GM19372 (cell line): ENCODE results near the gene SSTR3.
"Not testable (repeated sequence)": the region's sequence is repeated elsewhere in the genome, so short reads cannot be mapped to it uniquely, and the experiment has no call there.

Experiments used
- ATAC-seq: cut with Tn5 transposase; IDR thresholded peaks from one replicate; pipeline ENCODE4 v1.9.1; 2021; ENCODE audit warnings: mild to moderate bottlenecking, low read depth, moderate library complexity; ENCODE audit not compliant: unreplicated experiment

Gene SSTR3

DNA sequence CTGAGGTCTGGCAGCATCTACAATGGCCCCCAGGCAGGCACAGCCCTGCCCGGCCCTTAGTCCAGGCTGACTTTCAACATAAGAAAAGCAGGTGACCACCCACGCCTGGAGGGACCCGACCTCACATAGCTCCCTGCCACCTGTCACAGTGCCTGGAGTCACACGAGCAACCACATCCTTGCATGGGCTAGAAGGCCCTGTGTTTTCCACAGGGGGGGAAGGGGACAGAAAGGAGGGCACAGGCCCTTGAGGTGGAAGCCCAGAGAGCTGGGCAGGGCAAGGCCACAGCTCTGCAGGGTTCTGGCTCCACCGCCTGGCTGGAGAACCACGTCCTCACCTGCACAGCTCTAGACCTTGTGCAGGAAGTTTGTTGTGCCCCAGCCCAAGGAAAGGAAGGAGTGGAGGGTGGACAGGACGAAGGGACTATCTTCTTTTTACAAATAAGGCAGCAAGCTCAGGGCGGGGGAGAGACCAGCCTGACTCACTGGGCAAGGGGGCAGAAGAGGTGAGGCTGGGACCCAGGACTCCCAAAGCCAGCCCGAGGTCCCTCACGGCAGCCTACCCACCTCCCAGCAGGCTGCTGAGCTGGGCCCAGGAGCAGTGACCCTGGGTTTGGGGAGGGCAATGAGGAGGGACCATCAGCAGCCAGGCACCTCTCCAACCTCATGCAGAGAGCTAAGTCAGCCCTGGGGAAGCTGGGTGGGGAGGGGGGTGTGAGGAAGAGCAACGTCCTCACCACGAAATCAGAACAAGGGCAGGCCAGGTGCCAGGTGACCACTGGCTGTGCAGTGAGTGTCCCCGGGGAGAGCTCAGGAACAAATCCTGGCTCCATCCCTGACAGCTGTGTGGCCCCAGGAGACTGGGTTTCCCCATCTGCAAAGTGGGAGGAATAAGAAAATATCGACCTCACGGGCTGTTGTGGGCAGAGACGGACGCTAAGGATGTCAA is 28.6 kb downstream of the SSTR3 start:
- no peak for ATAC-seq

DNA sequence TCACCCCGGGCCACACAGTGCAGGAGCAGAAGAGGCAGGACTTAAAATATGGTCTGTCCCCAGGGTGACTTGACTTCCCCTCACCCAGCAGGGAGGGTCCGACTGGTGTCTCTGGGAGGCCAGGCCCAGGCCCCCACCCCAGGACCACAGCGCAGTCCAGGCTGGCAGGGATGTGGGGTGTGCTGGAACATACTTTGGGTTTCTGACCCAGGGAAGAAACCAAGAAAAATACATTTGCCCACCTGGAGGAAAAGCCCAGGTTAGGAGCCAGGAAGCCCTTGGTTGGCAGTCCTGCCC is 29.4 kb downstream of the SSTR3 start:
- no peak for ATAC-seq

DNA sequence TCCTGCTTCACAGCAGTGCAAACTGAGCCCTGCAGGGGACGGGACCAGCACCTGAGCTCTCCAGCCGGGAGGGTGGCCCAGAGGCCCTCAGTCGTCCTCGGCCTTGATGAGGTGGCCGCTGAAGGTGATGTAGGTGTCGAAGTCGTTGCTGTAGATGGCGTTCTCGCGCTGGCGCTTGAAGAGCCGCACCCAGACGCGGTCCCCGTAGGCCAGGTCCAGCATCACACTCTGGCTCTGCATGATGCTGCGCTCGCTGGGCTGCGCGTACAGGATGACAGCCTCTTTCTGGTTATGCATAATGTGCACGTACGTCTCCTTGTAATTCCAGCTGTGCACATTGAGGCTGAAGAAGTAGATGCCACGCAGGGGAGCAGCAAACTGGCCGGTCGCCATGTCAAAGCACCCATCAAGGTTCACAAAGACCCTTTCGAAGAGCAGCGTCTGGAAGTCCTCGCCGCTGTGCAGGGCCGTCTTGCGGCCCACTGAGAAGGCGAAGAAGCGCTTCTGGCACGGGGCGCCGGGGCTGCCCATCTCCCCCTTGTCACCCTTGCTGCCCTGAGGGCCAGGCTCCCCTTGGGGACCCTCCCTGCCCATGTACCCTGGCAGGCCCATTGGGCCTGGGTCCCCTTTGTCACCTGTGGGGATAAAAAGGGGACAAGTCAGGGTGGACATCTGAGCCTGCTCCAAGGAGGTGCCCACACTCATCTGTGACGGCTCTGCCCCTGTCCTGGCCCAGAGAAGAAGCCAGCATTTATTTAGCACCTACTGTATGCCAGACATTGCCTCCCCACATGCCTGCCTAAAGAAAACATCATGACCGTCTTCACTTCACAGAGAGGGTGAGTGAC is 30.0 kb downstream of the SSTR3 start:
- ATAC-seq = no peak

DNA sequence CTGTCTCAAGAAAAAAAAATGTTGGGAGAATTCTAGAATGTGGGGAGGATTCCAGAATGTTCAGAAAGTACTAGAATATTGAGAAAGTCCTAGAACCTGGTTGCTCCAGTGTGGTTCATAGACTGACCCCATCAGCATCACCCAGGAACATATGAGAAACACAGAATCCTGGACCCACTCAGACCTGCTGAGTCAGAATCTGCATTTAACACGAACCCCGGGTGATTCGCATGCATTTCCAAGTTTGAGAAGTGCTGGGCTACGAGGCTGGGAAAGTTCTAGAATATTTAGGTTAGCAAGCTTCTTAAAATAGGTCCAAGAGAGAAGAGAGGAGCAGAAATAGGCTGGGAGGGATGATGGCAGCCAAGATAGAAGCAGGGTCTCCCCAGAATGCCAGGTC is 30.6 kb downstream of the SSTR3 start:
- no peak for ATAC-seq

DNA sequence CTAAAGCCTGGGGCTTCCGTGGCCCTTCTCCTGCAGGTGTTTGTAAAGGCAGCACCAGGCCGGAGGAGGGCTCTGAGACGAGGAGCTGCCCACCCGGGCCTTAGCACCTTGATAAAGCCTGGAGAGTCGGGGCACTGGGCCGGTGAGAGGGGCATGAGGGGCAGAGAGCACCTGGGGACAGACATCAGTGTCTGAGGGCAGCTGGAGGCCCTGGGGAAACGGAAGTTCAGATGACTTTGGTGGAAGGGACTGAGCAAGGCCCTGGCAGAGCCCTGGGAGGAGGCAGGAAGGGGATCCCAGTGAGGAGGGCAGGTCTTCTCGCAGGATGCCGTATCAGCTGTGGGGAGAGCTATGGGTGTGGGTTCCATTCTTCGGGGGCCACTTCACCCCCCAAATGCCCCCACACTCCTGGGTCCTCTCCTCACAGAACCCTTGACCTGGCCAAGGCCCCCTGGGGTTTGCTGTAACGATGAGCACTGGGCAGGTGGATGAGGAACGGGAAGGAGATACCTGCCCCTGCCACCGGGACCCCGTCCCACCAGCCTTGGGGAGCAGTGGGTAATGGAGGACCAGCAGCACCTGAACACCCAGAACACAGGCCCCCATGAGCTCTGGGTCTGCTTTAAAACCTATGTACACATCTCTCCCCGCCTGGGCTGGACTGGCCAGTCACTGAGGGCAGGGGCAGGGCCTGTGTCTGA is 31.6 kb downstream of the SSTR3 start:
- no peak for ATAC-seq

DNA sequence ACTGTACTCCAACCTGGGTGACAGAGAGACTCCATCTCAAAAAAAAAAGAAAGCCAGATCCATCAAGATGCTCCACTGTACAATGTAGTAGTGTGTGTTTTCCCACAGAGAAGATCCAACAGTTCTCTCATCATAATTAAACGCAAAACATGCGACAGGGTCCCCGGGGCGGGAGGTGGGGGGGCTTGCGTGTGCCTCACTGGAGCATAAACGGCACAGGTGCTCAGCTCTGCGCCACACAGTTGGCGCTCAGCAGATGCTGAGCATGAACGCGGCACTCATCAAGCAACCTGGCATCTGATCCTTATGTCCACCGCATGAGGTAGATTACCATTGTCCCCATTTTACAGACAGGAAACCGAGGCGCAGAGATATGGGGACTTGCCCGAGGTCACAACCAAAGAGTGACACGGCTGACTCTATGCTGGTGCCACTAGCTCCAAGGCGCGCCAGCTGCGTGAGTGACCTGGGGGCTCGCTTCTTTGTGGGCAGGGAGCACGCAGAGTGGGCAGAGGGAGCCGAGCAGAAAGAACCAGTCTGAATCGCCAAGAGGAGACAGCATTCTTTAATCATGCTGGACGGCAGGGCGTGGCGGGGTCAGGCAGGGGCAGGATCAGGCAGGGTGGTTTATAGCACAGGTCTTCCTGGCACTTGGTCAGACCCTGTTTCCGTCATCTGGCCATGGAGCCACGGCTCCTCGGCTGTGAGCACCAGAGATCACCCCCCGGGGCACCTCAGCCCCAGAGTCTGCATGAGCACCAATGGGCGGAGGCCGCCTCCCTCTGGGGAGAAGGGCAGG is 32.5 kb downstream of the SSTR3 start:
- ATAC-seq = no peak

DNA sequence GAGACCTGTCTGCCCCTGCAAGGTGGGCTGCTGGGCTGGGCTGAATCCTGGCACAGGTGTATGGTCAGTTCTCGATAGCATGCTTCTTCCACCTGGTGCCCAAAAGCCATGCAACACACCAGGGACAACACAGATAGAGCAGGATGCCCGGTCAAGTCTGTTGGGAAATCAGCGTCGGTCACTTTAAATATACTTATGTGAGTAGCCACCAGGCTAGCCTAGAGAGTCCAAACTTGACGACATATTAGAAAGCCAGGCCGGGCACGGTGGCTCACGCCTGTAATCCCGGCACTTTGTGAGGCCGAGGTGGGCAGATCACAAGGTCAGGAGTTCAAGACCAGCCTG is 33.2 kb downstream of the SSTR3 start:
- ATAC-seq = no peak

DNA sequence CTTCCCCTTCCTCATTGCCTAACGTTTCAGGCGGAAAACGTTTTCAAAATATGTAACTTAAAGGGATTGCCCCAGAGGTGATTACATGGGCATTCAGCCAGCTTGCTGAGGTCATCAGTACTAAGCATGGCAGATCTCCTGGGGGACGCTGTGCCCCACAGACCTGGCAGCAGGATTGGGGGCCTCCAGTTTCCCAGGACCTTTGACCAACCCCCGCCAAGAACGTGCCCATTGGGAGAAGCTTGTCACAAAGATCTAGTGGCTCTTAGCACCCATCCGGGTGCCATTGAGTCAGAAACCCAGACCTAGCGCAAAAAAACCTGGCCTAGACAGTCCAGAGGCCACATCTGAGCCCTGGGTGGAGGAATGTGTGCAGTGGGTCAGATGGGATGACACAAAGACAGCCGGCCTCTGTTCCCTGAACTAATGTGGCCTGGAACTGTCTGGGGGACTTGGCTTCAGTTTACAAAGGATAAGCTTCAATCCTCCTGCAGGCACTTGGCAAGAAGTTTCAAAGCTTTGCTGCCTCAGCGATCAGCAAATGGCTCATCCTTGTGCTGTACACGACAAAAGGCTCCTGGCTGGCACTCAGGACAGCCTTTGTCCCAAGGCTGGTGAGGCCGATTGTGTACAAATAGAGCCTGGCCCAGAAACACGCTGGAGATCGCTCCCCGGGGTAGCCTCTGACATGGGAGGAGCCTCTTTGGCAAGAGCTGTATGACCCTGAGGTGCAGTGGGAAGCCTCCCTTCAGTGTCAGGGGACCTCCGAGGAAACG is 33.7 kb downstream of the SSTR3 start:
- ATAC-seq = no peak

DNA sequence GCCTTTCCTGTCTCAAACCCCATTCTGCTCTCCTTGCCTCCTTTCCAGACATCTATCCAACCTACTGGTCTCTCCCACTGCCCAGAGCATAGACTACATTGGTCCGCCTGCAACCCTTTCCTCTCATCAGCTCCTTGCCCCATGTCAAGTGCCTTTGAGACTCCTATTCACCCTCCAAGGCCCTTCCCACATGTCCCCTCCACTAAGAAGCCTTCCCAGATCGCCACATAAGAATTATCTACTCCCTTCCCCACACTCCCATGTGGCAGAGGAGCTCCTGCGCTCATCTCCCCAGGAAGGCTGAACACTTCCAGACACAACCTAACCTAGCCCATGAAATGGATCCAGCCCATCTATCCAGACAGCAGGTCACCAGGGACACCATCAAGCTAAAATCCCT is 34.5 kb downstream of the SSTR3 start:
- no peak for ATAC-seq

DNA sequence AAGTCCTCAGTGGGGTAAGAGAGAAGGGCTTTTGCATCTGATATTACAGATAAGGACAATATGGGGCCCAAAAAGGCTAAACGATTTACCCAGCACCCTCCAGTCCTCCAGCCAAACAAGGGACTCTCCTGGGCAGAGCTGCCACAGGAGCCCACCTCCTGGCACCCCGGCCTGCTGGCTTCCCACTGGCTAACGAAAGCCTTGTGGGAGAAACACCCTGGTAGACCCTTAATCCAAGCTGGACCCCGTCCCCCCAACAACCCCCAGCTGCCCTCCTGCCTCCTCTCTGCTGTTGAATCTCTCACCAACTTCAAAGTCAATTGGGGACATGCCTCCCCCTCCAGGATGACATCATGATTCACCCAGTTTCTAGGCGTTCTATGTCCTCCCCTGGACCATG is 35.1 kb downstream of the SSTR3 start:
- ATAC-seq = no peak

DNA sequence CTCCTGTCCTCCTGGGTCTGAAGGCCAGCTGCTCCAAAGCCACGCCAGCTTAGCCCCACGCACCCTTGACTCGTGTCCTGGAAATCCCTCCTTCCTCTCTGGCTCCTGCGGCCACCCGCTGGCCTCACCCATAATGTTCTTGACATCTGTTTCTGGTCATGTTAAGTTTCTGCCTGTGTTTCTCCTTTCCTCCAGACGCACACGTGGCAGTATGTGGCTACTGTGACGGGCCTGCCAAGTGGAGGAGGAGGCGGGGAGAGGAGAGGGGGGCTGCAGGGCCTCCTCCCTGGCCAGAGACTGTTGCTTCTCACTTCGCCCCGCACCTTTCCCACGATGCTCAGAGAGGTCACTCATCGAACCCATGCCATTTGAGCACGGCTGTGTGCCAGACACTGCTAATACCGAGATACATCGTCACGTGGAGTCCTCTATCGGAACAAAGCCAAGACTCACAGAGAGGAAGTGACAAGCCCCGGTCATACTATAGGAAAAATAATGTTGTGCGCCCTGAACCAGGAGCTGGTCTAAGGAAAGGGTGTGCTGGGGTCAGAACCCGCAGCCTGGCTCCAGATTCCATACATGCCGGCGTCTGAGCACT is 35.7 kb downstream of the SSTR3 start:
- ATAC-seq = no peak

DNA sequence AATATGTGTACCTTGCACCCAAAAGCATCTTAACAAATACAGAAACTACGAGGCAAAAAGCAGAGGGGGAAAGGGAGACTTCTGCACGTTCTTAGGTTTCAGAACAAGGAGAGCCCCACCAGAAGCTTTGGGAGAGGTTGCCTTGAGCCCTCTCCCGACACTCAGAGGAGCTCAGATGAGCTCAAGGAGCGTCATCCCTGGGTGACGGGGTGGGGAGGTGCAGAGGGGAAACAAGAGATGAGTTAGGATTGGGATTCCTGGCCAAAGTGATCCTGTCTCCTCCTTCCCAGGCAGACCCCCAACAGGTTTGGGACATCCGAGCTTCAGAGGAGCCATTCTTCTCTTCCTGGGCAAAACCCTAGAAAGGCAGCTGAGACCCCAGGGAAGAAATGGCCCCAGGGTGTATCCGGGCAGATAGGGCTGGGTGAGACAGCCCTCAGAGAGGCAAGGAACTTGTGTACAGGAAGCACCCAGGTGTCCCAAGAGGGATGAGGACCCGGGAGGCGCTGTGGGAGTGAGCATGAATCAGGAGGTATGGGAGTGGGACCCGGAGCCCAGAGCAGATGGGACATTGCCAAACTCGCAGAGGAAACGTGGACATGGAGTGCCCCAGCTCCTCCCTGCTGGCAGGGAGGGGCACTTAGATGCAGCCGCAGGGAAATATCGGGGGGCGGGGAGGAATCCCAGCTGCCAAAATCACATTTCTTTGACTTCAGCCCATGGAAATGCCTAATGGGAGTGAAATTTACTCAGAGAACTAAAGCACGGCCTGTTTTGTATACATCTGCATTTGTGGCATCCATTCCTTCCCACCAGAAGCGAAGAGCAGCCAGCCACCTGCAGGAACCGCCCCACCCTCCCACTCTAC is 36.6 kb downstream of the SSTR3 start:
- no peak for ATAC-seq

DNA sequence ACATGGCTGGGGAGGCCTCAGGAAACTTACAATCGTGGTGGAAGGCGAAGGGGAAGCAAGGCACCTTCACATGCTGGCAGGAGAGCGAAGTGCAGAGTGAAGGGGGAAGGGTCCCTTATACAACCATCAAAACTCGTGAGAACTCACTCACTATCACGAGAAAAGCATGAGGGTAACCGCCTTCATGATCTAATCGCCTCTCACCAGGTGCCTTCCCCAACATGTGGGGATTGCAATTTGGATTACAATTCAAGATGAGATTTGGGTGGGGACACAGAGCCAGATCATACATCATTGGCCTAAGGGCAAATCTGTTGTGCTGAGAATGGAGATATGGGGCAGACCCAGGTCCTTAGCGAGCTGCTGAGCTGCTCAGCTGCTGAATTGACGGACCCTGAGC is 37.3 kb downstream of the SSTR3 start:
- ATAC-seq = no peak

DNA sequence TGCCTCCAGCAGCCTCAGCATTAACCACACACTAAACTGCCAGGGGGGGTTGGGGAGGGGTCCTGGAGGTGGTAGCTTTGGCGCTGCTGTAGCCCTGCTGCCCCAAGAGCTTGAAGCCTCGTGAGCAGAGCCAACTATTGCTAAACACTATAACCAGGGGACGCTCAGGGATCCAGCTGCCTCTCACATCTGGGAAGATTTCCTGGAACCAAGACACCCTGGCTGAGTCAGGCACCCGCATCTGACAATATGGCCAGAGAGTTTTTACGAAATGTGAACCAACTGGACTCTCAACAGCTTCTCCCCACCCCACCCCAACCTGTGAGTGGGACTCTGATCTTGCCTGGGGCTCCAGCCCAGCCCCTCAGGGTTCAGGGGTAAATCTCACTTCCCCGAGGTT is 38.6 kb downstream of the SSTR3 start:
- no peak for ATAC-seq

DNA sequence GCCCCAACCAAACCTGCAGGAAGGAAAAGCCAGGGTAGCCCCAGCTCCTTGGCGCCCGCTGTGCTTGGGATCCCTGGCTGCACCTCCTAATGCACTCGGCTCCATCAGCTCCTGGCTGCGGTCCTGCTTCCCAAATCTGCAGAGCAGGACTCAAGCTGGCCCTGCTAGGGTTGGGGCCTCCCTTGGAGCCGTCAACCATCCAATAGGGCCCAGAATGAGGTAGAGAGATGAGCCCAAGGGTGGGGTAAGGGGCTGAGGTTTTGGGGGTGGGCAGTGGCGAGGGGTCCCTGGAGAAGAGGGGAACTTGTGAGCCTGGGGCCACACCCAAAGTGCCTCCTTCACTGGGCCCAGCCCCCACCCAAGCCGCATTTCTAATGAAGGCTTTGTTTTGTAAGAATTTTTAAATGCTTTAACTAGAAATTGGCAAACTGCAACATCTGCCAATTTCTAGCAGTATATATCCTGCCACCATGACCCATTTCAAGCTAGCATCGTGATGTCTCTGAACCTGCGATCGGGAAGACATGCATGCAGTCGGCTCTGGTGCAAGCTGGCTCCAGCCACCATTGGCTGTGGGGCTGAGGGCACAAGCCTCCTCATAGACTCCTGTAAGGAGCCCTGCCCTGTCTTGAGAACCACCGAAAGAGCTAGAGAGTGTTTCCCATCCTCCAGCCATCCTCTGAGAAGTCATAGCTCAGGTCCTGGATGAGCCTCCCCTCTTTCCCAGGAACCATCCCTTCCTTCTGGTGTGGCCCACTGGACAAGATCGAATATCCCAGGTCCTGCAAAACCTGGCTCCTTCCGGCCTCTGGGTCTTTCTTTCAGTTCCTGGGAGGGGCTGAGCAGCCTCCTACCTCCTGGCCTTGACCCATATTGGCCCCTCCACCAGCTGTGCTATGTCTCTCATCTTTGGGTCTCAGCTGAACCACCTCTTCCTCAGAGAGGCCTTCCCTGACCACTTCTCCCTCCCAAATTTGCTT is 39.7 kb downstream of the SSTR3 start:
- no peak for ATAC-seq

DNA sequence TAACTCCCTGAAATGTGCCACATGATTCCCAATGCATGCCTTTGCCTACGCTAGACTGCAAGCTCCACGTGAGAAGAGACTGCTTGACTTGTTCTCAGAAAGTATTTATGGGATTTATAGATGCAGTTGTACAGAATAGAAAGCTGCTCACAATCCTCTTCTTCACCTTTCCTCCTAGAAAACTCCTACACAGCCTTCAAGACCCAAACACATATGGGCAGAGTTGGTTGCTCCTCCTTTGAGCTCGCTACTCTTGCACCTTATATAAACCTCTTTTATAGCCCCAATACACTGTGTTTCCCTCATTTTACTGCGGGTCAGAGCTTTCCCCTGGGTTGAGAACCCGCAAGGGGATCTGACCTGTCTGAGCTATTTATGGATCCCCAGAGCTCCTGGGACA is 40.6 kb downstream of the SSTR3 start:
- ATAC-seq = no peak

DNA sequence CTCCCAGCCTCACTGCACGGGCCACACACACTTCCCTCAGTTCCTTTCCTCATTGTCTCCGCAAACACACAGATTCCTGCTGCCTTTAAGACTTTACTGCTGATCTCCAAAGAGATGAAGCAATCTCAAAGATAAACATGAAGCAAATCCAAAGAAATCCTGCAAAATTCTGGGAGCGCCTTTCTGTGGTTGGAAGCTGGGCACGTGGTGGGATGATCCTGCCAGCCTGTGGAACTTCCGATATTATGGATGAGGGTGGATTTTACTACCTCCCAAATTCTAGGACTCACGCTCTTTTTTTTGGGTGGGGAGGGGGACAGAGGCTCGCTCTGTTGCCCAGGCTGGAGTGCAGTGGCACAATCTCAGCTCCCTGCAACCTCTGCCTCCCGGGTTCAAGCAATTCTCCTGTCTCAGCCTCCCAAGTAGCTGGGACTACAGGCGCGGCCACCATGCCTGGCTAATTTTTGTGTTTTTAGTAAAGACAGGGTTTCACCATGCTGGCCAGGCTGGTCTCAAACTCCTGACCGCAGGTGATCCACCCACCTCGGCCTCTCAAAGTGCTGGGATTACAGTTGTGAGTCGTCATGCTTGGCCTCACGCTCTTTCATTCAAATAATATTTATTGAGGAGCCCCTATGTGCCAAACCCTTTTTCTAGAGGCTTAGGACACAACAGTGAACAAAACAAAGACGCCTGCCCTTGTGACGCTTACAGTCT is 41.4 kb downstream of the SSTR3 start:
- ATAC-seq = not testable (repeated sequence)
